Vagina (tissue), 2 donors: ENCODE measurements around the gene RAB3IL1.

Experiments used
- CTCF ChIP-seq, 3 experiments: fragments of 450-650 bp in 2 of 3; fragments of 200-600 bp in 1 of 3; sonication (generic) in 1 of 3; IDR thresholded peaks; one replicate each; pipeline ENCODE4 v1.5.1; 2017 to 2019; ENCODE audit warnings: antibody characterized with exemption in 3 of 3, mild to moderate bottlenecking in 2 of 3, moderate library complexity in 2 of 3
- POLR2A ChIP-seq, 2 donors: fragments of 450-650 bp; IDR thresholded peaks; one replicate each; pipeline ENCODE4 v1.6.1; 2017; ENCODE audit warnings: antibody characterized with exemption in 2 of 2, mild to moderate bottlenecking in 2 of 2, moderate library complexity in 2 of 2
- POLR2AphosphoS5 ChIP-seq, 2 donors: sonication (generic); formaldehyde crosslinking; IDR thresholded peaks; one replicate each; pipeline ENCODE4 v1.9.0; 2017; ENCODE audit warnings: antibody characterized with exemption in 2 of 2, mild to moderate bottlenecking in 2 of 2, low read depth in 1 of 2; ENCODE audit not compliant: insufficient read depth in 1 of 2

- TF ChIP-seq POLR2A (IDR thresholded peaks at IDR 0.05) (no peak), CTCF (IDR thresholded peaks at IDR 0.05) (no peak), POLR2AphosphoS5 (IDR thresholded peaks at IDR 0.05; ENCODE audit: insufficient read depth in 1 of 2, low read depth in 1 of 2) (no peak)
Observed at GRCh38 chr11:61886643-61887042, 30.7 kb downstream of the RAB3IL1 start.
